WTC11 (cell line): ENCODE measurements around the gene MAGI2. TPM values are rescaled to one million over a fixed set of nuclear protein-coding genes. Genes with fewer than 3 reads are reported as not detected.

ENCODE experiments used
- ATAC-seq: fragments of 200-7000 bp; cut with Tn5 transposase; 2 replicates; pipeline ENCODE4 v1.10.0; 2021; ENCODE audit warnings: mild to moderate bottlenecking, moderate library complexity
- CTCF ChIA-PET: fragments of 300-600 bp; sonication (Branson Sonifier 250); formaldehyde crosslinking; loops from one replicate; lab custom pipeline; 2021; ENCODE audit warnings: antibody characterized with exemption; lab: Charles Lee
- POLR2A ChIA-PET: fragments of 350-600 bp; sonication (Branson Sonifier 250); formaldehyde crosslinking; loops from one replicate; lab custom pipeline; 2021; ENCODE audit warnings: antibody characterized with exemption; lab: Charles Lee
- DNase-seq: peaks from one replicate; pipeline ENCODE4 v3.0.0; 2021; ENCODE audit warnings: low spot score
- H3K27ac Mint-ChIP-seq: 2 replicates; pipeline ENCODE4 v1.8.0; 2021; ENCODE audit warnings: mixed read lengths
- H3K27me3 Mint-ChIP-seq: 2 replicates; pipeline ENCODE4 v1.8.0; 2021; ENCODE audit warnings: low read depth, mild to moderate bottlenecking, moderate library complexity, mixed read lengths
- H3K36me3 Mint-ChIP-seq: 2 replicates; pipeline ENCODE4 v1.8.0; 2021; ENCODE audit warnings: mixed read lengths
- H3K4me1 Mint-ChIP-seq: 2 replicates; pipeline ENCODE4 v1.8.0; 2022; ENCODE audit warnings: mixed read lengths
- H3K4me3 Mint-ChIP-seq: 2 replicates; pipeline ENCODE4 v1.8.0; 2021; ENCODE audit warnings: mild to moderate bottlenecking, moderate library complexity, mixed read lengths
- H3K9me3 Mint-ChIP-seq: 2 replicates; pipeline ENCODE4 v1.8.0; 2021; ENCODE audit warnings: mixed read lengths
- ATF1 ChIP-seq: sonication (generic); formaldehyde crosslinking; IDR thresholded peaks from 2 replicates; pipeline ENCODE4 v1.8.1; 2023; ENCODE audit warnings: mild to moderate bottlenecking, moderate library complexity, missing genetic modification reagents
- ESRRA ChIP-seq: sonication (generic); formaldehyde crosslinking; IDR thresholded peaks from 2 replicates; pipeline ENCODE4 v1.8.1; 2022; ENCODE audit warnings: mild to moderate bottlenecking, missing genetic modification reagents, borderline replicate concordance
- IRF2 ChIP-seq: sonication (generic); formaldehyde crosslinking; IDR thresholded peaks from 2 replicates; pipeline ENCODE4 v1.8.0; 2022; ENCODE audit warnings: low read depth, missing genetic modification reagents, borderline replicate concordance
- NFE2L1 ChIP-seq: sonication (generic); formaldehyde crosslinking; IDR thresholded peaks from 2 replicates; pipeline ENCODE4 v1.8.1; 2023; ENCODE audit warnings: missing genetic modification reagents
- NFYB ChIP-seq: sonication (generic); formaldehyde crosslinking; conservative IDR thresholded peaks from 2 replicates; pipeline ENCODE4 v1.8.0; 2022; ENCODE audit warnings: low read depth, missing genetic modification reagents
- SMAD4 ChIP-seq: sonication (generic); formaldehyde crosslinking; IDR thresholded peaks from 2 replicates; pipeline ENCODE4 v1.8.0; 2022; ENCODE audit warnings: mild to moderate bottlenecking, missing genetic modification reagents
- TCF7 ChIP-seq: sonication (generic); formaldehyde crosslinking; IDR thresholded peaks from 2 replicates; pipeline ENCODE4 v1.8.0; 2022; ENCODE audit warnings: mild to moderate bottlenecking, low read depth, missing genetic modification reagents, moderate library complexity
- ZBTB21 ChIP-seq: sonication (generic); formaldehyde crosslinking; IDR thresholded peaks from 2 replicates; pipeline ENCODE4 v1.8.1; 2023; ENCODE audit warnings: mild to moderate bottlenecking, missing genetic modification reagents, borderline replicate concordance
- ZNF232 ChIP-seq: sonication (generic); formaldehyde crosslinking; IDR thresholded peaks from 2 replicates; pipeline ENCODE4 v1.8.0; 2022; ENCODE audit warnings: mild to moderate bottlenecking, missing genetic modification reagents
- total RNA-seq: library from RNA; stranded (reverse); gene quantifications from 3 replicates; pipeline ENCODE4 v1.2.3, GENCODE V29; 2021
- TF ChIP-seq, protein P1 (sequence below): sonication (generic); formaldehyde crosslinking; IDR thresholded peaks from 2 replicates; pipeline ENCODE4 v1.8.1; 2023; ENCODE audit warnings: mild to moderate bottlenecking, moderate library complexity, missing genetic modification reagents
- TF ChIP-seq, protein P2 (sequence below): sonication (generic); formaldehyde crosslinking; IDR thresholded peaks from 2 replicates; pipeline ENCODE4 v1.8.0; 2023; ENCODE audit warnings: mild to moderate bottlenecking, missing genetic modification reagents
- TF ChIP-seq, protein P3 (sequence below): sonication (generic); formaldehyde crosslinking; IDR thresholded peaks from 2 replicates; pipeline ENCODE4 v1.8.0; 2023; ENCODE audit warnings: missing genetic modification reagents, mild to moderate bottlenecking, borderline replicate concordance
- TF ChIP-seq, protein P4 (sequence below): sonication (generic); formaldehyde crosslinking; IDR thresholded peaks from 2 replicates; pipeline ENCODE4 v1.8.1; 2022; ENCODE audit warnings: mild to moderate bottlenecking, moderate library complexity, missing genetic modification reagents
- TF ChIP-seq, protein P5 (sequence below): sonication (generic); formaldehyde crosslinking; IDR thresholded peaks from 2 replicates; pipeline ENCODE4 v1.8.0; 2023; ENCODE audit warnings: missing genetic modification reagents
- TF ChIP-seq, protein P6 (sequence below): sonication (generic); formaldehyde crosslinking; IDR thresholded peaks from 2 replicates; pipeline ENCODE4 v1.8.1; 2023; ENCODE audit warnings: mild to moderate bottlenecking, missing genetic modification reagents
- TF ChIP-seq, protein P7 (sequence below): sonication (generic); formaldehyde crosslinking; IDR thresholded peaks from 2 replicates; pipeline ENCODE4 v1.8.1; 2023; ENCODE audit warnings: mild to moderate bottlenecking, missing genetic modification reagents, moderate library complexity
- TF ChIP-seq, protein P8 (sequence below): fragments of 250-450 bp; sonication (Bioruptor Pico); IDR thresholded peaks from 2 replicates; pipeline ENCODE4 v2.1.2; 2022; ENCODE audit warnings: mild to moderate bottlenecking, moderate library complexity

The MAGI2 gene
- total RNA-seq, 1 experiment from 2014 or later = 26.6 TPM

DNA sequence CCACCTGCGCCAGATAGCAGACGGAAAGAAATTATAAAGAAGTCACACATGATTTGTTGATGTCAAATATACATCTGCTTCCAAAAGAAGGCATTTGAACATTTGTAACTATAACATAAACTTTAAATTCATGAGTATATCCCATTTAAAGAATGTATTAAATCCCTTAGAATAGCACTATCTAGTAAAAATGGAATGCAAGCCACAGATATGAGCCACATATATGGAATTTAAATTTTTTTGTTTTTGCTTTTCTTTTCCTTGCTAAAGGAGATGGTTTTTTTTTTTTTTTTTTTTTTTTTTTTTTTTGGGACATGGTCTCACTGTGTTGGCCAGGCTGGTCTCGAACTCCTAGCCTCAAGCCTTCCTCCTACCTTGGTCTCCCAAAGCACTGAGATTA, 924.1 kb downstream of the MAGI2 start (continued):
- TF ChIP-seq, protein P1, sequence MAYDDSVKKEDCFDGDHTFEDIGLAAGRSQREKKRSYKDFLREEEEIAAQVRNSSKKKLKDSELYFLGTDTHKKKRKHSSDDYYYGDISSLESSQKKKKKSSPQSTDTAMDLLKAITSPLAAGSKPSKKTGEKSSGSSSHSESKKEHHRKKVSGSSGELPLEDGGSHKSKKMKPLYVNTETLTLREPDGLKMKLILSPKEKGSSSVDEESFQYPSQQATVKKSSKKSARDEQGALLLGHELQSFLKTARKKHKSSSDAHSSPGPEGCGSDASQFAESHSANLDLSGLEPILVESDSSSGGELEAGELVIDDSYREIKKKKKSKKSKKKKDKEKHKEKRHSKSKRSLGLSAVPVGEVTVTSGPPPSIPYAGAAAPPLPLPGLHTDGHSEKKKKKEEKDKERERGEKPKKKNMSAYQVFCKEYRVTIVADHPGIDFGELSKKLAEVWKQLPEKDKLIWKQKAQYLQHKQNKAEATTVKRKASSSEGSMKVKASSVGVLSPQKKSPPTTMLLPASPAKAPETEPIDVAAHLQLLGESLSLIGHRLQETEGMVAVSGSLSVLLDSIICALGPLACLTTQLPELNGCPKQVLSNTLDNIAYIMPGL (CRISPR knock-in tag) = no peak

DNA sequence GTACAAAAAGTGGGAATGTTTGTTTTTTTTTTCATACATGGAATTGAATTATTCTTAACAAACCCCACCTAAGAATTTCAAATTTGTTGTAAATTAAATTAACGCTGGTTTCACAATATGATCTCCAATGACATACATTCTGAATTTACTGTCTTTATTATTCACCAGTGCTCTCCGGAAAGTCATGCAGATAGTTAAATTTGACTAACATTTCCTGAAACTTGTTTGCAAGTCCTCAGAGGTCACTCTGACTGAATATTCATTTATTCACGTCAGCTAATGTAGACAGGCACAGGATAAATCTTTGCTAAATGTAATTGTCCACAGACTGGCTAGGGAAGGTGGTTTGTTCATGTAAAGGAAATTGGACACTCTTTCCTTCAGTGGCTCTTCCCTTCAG, 924.5 kb downstream of the MAGI2 start:
- TF ChIP-seq, protein P2, sequence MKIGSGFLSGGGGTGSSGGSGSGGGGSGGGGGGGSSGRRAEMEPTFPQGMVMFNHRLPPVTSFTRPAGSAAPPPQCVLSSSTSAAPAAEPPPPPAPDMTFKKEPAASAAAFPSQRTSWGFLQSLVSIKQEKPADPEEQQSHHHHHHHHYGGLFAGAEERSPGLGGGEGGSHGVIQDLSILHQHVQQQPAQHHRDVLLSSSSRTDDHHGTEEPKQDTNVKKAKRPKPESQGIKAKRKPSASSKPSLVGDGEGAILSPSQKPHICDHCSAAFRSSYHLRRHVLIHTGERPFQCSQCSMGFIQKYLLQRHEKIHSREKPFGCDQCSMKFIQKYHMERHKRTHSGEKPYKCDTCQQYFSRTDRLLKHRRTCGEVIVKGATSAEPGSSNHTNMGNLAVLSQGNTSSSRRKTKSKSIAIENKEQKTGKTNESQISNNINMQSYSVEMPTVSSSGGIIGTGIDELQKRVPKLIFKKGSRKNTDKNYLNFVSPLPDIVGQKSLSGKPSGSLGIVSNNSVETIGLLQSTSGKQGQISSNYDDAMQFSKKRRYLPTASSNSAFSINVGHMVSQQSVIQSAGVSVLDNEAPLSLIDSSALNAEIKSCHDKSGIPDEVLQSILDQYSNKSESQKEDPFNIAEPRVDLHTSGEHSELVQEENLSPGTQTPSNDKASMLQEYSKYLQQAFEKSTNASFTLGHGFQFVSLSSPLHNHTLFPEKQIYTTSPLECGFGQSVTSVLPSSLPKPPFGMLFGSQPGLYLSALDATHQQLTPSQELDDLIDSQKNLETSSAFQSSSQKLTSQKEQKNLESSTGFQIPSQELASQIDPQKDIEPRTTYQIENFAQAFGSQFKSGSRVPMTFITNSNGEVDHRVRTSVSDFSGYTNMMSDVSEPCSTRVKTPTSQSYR (CRISPR knock-in tag) = no peak
- TF ChIP-seq ZNF232 (0 out of 2 replicates have a peak, but pooled peaks have one; percentile 35), ATF1 (CRISPR knock-in tag) (no peak), IRF2 (no peak), NFE2L1 (CRISPR knock-in tag) (no peak)
- TF ChIP-seq, protein P3, sequence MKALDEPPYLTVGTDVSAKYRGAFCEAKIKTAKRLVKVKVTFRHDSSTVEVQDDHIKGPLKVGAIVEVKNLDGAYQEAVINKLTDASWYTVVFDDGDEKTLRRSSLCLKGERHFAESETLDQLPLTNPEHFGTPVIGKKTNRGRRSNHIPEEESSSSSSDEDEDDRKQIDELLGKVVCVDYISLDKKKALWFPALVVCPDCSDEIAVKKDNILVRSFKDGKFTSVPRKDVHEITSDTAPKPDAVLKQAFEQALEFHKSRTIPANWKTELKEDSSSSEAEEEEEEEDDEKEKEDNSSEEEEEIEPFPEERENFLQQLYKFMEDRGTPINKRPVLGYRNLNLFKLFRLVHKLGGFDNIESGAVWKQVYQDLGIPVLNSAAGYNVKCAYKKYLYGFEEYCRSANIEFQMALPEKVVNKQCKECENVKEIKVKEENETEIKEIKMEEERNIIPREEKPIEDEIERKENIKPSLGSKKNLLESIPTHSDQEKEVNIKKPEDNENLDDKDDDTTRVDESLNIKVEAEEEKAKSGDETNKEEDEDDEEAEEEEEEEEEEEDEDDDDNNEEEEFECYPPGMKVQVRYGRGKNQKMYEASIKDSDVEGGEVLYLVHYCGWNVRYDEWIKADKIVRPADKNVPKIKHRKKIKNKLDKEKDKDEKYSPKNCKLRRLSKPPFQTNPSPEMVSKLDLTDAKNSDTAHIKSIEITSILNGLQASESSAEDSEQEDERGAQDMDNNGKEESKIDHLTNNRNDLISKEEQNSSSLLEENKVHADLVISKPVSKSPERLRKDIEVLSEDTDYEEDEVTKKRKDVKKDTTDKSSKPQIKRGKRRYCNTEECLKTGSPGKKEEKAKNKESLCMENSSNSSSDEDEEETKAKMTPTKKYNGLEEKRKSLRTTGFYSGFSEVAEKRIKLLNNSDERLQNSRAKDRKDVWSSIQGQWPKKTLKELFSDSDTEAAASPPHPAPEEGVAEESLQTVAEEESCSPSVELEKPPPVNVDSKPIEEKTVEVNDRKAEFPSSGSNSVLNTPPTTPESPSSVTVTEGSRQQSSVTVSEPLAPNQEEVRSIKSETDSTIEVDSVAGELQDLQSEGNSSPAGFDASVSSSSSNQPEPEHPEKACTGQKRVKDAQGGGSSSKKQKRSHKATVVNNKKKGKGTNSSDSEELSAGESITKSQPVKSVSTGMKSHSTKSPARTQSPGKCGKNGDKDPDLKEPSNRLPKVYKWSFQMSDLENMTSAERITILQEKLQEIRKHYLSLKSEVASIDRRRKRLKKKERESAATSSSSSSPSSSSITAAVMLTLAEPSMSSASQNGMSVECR (CRISPR knock-in tag) = no peak
- TF ChIP-seq, protein P4, sequence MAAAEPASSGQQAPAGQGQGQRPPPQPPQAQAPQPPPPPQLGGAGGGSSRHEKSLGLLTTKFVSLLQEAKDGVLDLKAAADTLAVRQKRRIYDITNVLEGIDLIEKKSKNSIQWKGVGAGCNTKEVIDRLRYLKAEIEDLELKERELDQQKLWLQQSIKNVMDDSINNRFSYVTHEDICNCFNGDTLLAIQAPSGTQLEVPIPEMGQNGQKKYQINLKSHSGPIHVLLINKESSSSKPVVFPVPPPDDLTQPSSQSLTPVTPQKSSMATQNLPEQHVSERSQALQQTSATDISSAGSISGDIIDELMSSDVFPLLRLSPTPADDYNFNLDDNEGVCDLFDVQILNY (CRISPR knock-in tag) = no peak
- peaks cover 10% of the 10 kb centered on the region for H3K9me3 Mint-ChIP-seq
- POLR2A ChIA-PET = no interaction called here
- H3K36me3 Mint-ChIP-seq = peaks cover 9% of the 10 kb centered on the region
- peak overlapping the region; percentile 81 for H3K27ac Mint-ChIP-seq
- no peaks in the 10 kb centered on the region for H3K27me3 Mint-ChIP-seq
- DNase-seq (no peak), ATAC-seq (peak; percentile 59)
- peak overlapping the region; percentile 7; the same call in 1 of the 2 replicates for H3K4me3 Mint-ChIP-seq
- CTCF ChIA-PET = no interaction called here
- H3K4me1 Mint-ChIP-seq = peaks cover 67% of the 10 kb centered on the region

DNA sequence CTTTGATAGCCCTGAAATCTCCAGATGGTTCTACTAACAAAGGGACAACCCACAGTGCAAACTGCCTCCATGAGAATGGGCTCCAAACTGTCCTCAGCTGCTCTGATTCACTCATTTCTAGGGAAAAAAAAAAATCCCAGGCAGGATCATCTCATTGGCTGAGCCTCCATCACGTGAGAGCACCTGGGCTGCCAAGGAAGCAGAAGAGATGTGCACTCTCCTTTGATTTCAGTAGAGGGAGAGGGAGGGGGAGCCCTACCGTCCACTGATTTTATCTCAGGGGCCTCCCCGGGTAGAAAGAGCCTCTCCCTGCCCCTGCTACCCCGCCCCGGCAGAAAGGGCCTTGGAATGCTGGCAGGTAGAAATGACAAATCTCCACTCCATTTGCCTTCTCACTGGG, 929.5 kb downstream of the MAGI2 start:
- DNase-seq = peak; percentile 29
- peak overlapping the region; percentile 91 for H3K27ac Mint-ChIP-seq
- TF ChIP-seq NFYB (CRISPR knock-in tag) (peak; percentile 57), ZBTB21 (CRISPR knock-in tag) (no peak), ESRRA (no peak), TCF7 (CRISPR knock-in tag) (no peak), SMAD4 (CRISPR knock-in tag) (no peak)
- TF ChIP-seq, protein P5, sequence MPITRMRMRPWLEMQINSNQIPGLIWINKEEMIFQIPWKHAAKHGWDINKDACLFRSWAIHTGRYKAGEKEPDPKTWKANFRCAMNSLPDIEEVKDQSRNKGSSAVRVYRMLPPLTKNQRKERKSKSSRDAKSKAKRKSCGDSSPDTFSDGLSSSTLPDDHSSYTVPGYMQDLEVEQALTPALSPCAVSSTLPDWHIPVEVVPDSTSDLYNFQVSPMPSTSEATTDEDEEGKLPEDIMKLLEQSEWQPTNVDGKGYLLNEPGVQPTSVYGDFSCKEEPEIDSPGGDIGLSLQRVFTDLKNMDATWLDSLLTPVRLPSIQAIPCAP (CRISPR knock-in tag) = no peak
- TF ChIP-seq, protein P6, sequence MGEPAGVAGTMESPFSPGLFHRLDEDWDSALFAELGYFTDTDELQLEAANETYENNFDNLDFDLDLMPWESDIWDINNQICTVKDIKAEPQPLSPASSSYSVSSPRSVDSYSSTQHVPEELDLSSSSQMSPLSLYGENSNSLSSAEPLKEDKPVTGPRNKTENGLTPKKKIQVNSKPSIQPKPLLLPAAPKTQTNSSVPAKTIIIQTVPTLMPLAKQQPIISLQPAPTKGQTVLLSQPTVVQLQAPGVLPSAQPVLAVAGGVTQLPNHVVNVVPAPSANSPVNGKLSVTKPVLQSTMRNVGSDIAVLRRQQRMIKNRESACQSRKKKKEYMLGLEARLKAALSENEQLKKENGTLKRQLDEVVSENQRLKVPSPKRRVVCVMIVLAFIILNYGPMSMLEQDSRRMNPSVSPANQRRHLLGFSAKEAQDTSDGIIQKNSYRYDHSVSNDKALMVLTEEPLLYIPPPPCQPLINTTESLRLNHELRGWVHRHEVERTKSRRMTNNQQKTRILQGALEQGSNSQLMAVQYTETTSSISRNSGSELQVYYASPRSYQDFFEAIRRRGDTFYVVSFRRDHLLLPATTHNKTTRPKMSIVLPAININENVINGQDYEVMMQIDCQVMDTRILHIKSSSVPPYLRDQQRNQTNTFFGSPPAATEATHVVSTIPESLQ (CRISPR knock-in tag) = no peak
- TF ChIP-seq, protein P7, sequence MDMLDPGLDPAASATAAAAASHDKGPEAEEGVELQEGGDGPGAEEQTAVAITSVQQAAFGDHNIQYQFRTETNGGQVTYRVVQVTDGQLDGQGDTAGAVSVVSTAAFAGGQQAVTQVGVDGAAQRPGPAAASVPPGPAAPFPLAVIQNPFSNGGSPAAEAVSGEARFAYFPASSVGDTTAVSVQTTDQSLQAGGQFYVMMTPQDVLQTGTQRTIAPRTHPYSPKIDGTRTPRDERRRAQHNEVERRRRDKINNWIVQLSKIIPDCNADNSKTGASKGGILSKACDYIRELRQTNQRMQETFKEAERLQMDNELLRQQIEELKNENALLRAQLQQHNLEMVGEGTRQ (CRISPR knock-in tag) = peak; percentile 75
- TF ChIP-seq, protein P8, sequence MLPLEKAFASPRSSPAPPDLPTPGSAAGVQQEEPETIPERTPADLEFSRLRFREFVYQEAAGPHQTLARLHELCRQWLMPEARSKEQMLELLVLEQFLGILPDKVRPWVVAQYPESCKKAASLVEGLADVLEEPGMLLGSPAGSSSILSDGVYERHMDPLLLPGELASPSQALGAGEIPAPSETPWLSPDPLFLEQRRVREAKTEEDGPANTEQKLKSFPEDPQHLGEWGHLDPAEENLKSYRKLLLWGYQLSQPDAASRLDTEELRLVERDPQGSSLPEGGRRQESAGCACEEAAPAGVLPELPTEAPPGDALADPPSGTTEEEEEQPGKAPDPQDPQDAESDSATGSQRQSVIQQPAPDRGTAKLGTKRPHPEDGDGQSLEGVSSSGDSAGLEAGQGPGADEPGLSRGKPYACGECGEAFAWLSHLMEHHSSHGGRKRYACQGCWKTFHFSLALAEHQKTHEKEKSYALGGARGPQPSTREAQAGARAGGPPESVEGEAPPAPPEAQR (CRISPR knock-in tag) = no peak

More for the DNA sequence above, 929.5 kb downstream of the MAGI2 start:
- Mint-ChIP-seq H3K4me3 (no peak overlapping the region), H3K36me3 (peaks cover 4% of the 10 kb centered on the region), H3K4me1 (peaks cover 49% of the 10 kb centered on the region), H3K27me3 (no peaks in the 10 kb centered on the region), H3K9me3 (peaks cover 4% of the 10 kb centered on the region; the same call in 1 of the 2 replicates)
- CTCF ChIA-PET = no interaction called here
- ATAC-seq = peak; percentile 80
- POLR2A ChIA-PET = no interaction called here
